IMR-90 (cell line): ENCODE measurements around the gene OXNAD1. TPM values are rescaled to one million over a fixed set of nuclear protein-coding genes. Genes with fewer than 3 reads are reported as not detected.

Experiments used
- ATAC-seq: fragments of 200-7000 bp; cut with Tn5 transposase; 2 replicates; pipeline ENCODE4 v1.9.1; 2020; ENCODE audit warnings: low read depth, mild to moderate bottlenecking, moderate library complexity
- BruUV-seq: library from RNA; stranded (reverse); fragments of 400-500 nt; replicated peaks from 2 replicates; lab custom pipeline; 2021; lab: Mats Ljungman, UMichigan
- CTCF ChIA-PET: fragments of 300-600 bp; formaldehyde crosslinking; extraction: SDS; loops from one replicate; lab custom pipeline; 2021; ENCODE audit warnings: antibody characterized with exemption; lab: Yijun Ruan, JAX
- POLR2A ChIA-PET: fragments of 300-600 bp; sonication (Branson Sonifier 250); formaldehyde crosslinking; loops from one replicate; lab custom pipeline; 2022; ENCODE audit warnings: antibody characterized with exemption; ENCODE audit not compliant: unreplicated experiment; lab: Charles Lee
- DNase-seq: peaks from one replicate; pipeline ENCODE4 v3.0.0; 2013
- H2AFZ ChIP-seq: replicated peaks from 2 replicates; pipeline ENCODE3; 2013; ENCODE audit warnings: low read length, mild to moderate bottlenecking; ENCODE audit not compliant: poor library complexity
- H2AK5ac ChIP-seq: 2 replicates; pipeline ENCODE4 v1.6.1; 2013; ENCODE audit warnings: low read depth, low read length, inconsistent platforms
- H2AK9ac ChIP-seq: replicated peaks from 2 replicates; pipeline ENCODE3; 2013; ENCODE audit warnings: mild to moderate bottlenecking, low read depth, low read length, moderate library complexity; ENCODE audit not compliant: poor library complexity
- H2BK120ac ChIP-seq: 2 replicates; pipeline ENCODE4 v1.6.1; 2013; ENCODE audit warnings: low read depth, low read length, inconsistent platforms
- H2BK15ac ChIP-seq: 3 replicates; pipeline ENCODE4 v1.6.1; 2013; ENCODE audit warnings: low read depth, low read length, inconsistent platforms
- H2BK20ac ChIP-seq: 2 replicates; pipeline ENCODE4 v1.6.1; 2013; ENCODE audit warnings: low read depth, mild to moderate bottlenecking, inconsistent platforms, low read length, moderate library complexity
- H2BK5ac ChIP-seq: 2 replicates; pipeline ENCODE4 v1.6.1; 2013; ENCODE audit warnings: mild to moderate bottlenecking, low read depth, low read length, inconsistent platforms; ENCODE audit not compliant: poor library complexity, severe bottlenecking
- H3K14ac ChIP-seq: replicated peaks from 2 replicates; pipeline ENCODE4 v1.6.1; 2013; ENCODE audit warnings: low read depth, low read length, inconsistent platforms
- H3K18ac ChIP-seq: 2 replicates; pipeline ENCODE4 v1.6.1; 2013; ENCODE audit warnings: low read depth, low read length, control low read depth
- H3K23ac ChIP-seq: 2 replicates; pipeline ENCODE4 v1.6.1; 2013; ENCODE audit warnings: low read depth, low read length, inconsistent platforms
- H3K27ac ChIP-seq: 2 replicates; pipeline ENCODE4 v1.5.1; 2013; ENCODE audit warnings: mild to moderate bottlenecking, control low read depth, low read length; ENCODE audit not compliant: insufficient read depth
- H3K27me3 ChIP-seq: 2 replicates; pipeline ENCODE4 v1.6.1; 2013; ENCODE audit warnings: low read length; ENCODE audit not compliant: control insufficient read depth, insufficient read depth
- H3K36me3 ChIP-seq: 2 replicates; pipeline ENCODE4 v1.6.1; 2013; ENCODE audit warnings: low read length, mixed read lengths; ENCODE audit not compliant: control insufficient read depth, insufficient read depth
- H3K4ac ChIP-seq: 2 replicates; pipeline ENCODE4 v1.6.1; 2013; ENCODE audit warnings: low read depth, low read length, inconsistent platforms
- H3K4me1 ChIP-seq: 2 replicates; pipeline ENCODE4 v1.6.1; 2013; ENCODE audit warnings: low read length, mixed read lengths; ENCODE audit not compliant: control insufficient read depth, insufficient read depth
- H3K4me2 ChIP-seq: 2 replicates; pipeline ENCODE4 v1.6.1; 2013; ENCODE audit warnings: low read depth, mild to moderate bottlenecking, control low read depth, low read length, moderate library complexity
- H3K4me3 ChIP-seq: 2 replicates; pipeline ENCODE4 v1.5.1; 2013; ENCODE audit warnings: low read depth, mild to moderate bottlenecking, control low read depth, low read length, moderate library complexity; ENCODE audit not compliant: insufficient read depth
- H3K56ac ChIP-seq: 2 replicates; pipeline ENCODE4 v1.6.1; 2013; ENCODE audit warnings: low read length, inconsistent platforms; ENCODE audit not compliant: insufficient read depth; ENCODE audit errors: extremely low read depth
- H3K79me1 ChIP-seq, 2 experiments: 2 replicates each; pipeline ENCODE4 v1.6.1; 2013; ENCODE audit warnings: low read length in 2 of 2, inconsistent platforms in 1 of 2, low read depth in 1 of 2
- H3K9ac ChIP-seq: 2 replicates; pipeline ENCODE4 v1.6.1; 2013; ENCODE audit warnings: low read depth, low read length, control low read depth
- H3K9me1 ChIP-seq: 2 replicates; pipeline ENCODE4 v1.6.1; 2013; ENCODE audit warnings: low read length, inconsistent platforms; ENCODE audit not compliant: insufficient read depth
- H3K9me3 ChIP-seq: 2 replicates; pipeline ENCODE4 v1.6.1; 2013; ENCODE audit warnings: low read length; ENCODE audit not compliant: control insufficient read depth, insufficient read depth
- H4K20me1 ChIP-seq: 2 replicates; pipeline ENCODE4 v1.6.1; 2013; ENCODE audit warnings: low read length, inconsistent platforms; ENCODE audit not compliant: insufficient read depth
- H4K5ac ChIP-seq: 2 replicates; pipeline ENCODE4 v1.6.1; 2013; ENCODE audit warnings: mild to moderate bottlenecking, low read depth, low read length, control low read depth
- H4K8ac ChIP-seq, 2 experiments: 2 replicates each; pipeline ENCODE4 v1.6.1; 2013; ENCODE audit warnings: low read depth in 2 of 2, low read length in 2 of 2, control low read depth in 1 of 2, inconsistent platforms in 1 of 2
- H4K91ac ChIP-seq: 2 replicates; pipeline ENCODE4 v1.6.1; 2013; ENCODE audit warnings: low read depth, low read length, inconsistent platforms; ENCODE audit not compliant: insufficient read depth
- BHLHE40 ChIP-seq: fragments of 150-350 bp; IDR thresholded peaks from 2 replicates; pipeline ENCODE4 v1.6.1; 2016; ENCODE audit warnings: mild to moderate bottlenecking, low read depth, low read length
- CHD1 ChIP-seq: IDR thresholded peaks from 2 replicates; pipeline ENCODE4 v1.6.1; 2012; ENCODE audit warnings: low read depth, low read length, improper control_type of control experiment
- CTCF ChIP-seq: conservative IDR thresholded peaks from 2 replicates; pipeline ENCODE4 v1.5.1; 2012; ENCODE audit warnings: mild to moderate bottlenecking, low read depth, low read length, improper control_type of control experiment
- ELK1 ChIP-seq: fragments of 150-350 bp; IDR thresholded peaks from 2 replicates; pipeline ENCODE4 v1.6.1; 2016; ENCODE audit warnings: low read depth, mild to moderate bottlenecking, low read length, moderate library complexity, borderline replicate concordance
- FOS ChIP-seq: fragments of 150-350 bp; IDR thresholded peaks from 2 replicates; pipeline ENCODE4 v1.6.1; 2016; ENCODE audit warnings: low read depth, low read length
- MAFK ChIP-seq: IDR thresholded peaks from 2 replicates; pipeline ENCODE4 v1.6.1; 2012; ENCODE audit warnings: low read depth, low read length, improper control_type of control experiment
- MAZ ChIP-seq: IDR thresholded peaks from 2 replicates; pipeline ENCODE4 v1.6.1; 2012; ENCODE audit warnings: low read depth, mild to moderate bottlenecking, low read length, improper control_type of control experiment, moderate library complexity, borderline replicate concordance
- MXI1 ChIP-seq: IDR thresholded peaks from 2 replicates; pipeline ENCODE4 v1.6.1; 2012; ENCODE audit warnings: low read depth, mild to moderate bottlenecking, low read length, moderate library complexity, borderline replicate concordance
- NFE2L2 ChIP-seq: fragments of 150-350 bp; IDR thresholded peaks from 2 replicates; pipeline ENCODE4 v1.6.1; 2016; ENCODE audit warnings: low read depth, mild to moderate bottlenecking, low read length
- POLR2A ChIP-seq: IDR thresholded peaks from 2 replicates; pipeline ENCODE4 v1.6.1; 2012; ENCODE audit warnings: mild to moderate bottlenecking, low read depth, low read length
- RAD21 ChIP-seq: IDR thresholded peaks from 2 replicates; pipeline ENCODE4 v1.6.1; 2012; ENCODE audit warnings: low read length, improper control_type of control experiment
- RCOR1 ChIP-seq: IDR thresholded peaks from 2 replicates; pipeline ENCODE4 v1.6.1; 2012; ENCODE audit warnings: mild to moderate bottlenecking, low read length, improper control_type of control experiment; ENCODE audit not compliant: insufficient replicate concordance
- SMC3 ChIP-seq: fragments of 150-350 bp; IDR thresholded peaks from 2 replicates; pipeline ENCODE4 v1.6.1; 2016; ENCODE audit warnings: low read depth, mild to moderate bottlenecking, antibody characterized with exemption, low read length, moderate library complexity
- USF2 ChIP-seq: fragments of 150-350 bp; IDR thresholded peaks from 2 replicates; pipeline ENCODE4 v1.6.1; 2017; ENCODE audit warnings: mild to moderate bottlenecking, antibody characterized with exemption, low read length, low read depth
- WGBS, 2 experiments: methylation state at CpG; one replicate each; pipeline versions ENCODE4 v1.1.5 to v1.1.7; 2013; ENCODE audit warnings: missing lambda C conversion rate in 2 of 2; ENCODE audit not compliant: insufficient read length in 1 of 2; ENCODE audit errors: extremely low coverage in 2 of 2; 5-methylcytosine and 5-hydroxymethylcytosine counted together
- dilution Hi-C: fragments of 300-500 bp; cut with HindIII; formaldehyde crosslinking; loops from one replicate; pipeline ENCODE4 v1.14.3; 2018; ENCODE audit warnings: low sequenced_read_pairs; ENCODE audit not compliant: unreplicated experiment
- in situ Hi-C: fragments of 300-500 bp; cut with MboI; formaldehyde crosslinking; loops from 3 replicates; pipeline ENCODE4 v1.14.3; 2019; ENCODE audit warnings: low sequenced_read_pairs, inconsistent platforms, mixed read lengths
- intact Hi-C: fragments of 100-400 bp; cut with micrococcal nuclease; formaldehyde crosslinking; loops from 2 replicates; pipeline ENCODE4 v1.10.0; 2022
- polyA plus RNA-seq, 3 experiments: library from polyadenylated mRNA; depleted of rRNA; stranded (reverse); fragments of >200 nt; gene quantifications; 2 replicates each; pipeline ENCODE4 v1.2.3, GENCODE V29; 2012; ENCODE audit warnings: low replicate concordance in 1 of 3
- total RNA-seq: library from RNA; depleted of rRNA; stranded (reverse); fragments of >200 nt; gene quantifications from 2 replicates; pipeline ENCODE4 v1.2.3, GENCODE V29; 2012

Gene OXNAD1
- total and polyA plus RNA-seq, 2 of the 4 experiments (the other 2 are of a cell fraction) = 6.2 to 11.3 TPM

GRCh38 chr3:16273867-16274266 is 8.9 kb downstream of the OXNAD1 start:
- no peak overlapping the region for H4K5ac ChIP-seq
- DNase-seq = no peak
- no peaks in the 10 kb centered on the region for H3K27me3 ChIP-seq
- H3K23ac ChIP-seq = no peak overlapping the region
- no peak for ATAC-seq
- H3K14ac ChIP-seq = no peak overlapping the region
- peaks cover 5% of the 10 kb centered on the region; the same call in 1 of the 2 replicates for H3K9me1 ChIP-seq
- H3K56ac ChIP-seq = no peak overlapping the region
- H4K8ac ChIP-seq = no peak overlapping the region
- H4K20me1 ChIP-seq = no peaks in the 10 kb centered on the region
- CTCF ChIA-PET = no interaction called here
- TF ChIP-seq USF2 (no peak), NFE2L2 (no peak), BHLHE40 (no peak), MXI1 (no peak), CTCF (no peak), RAD21 (no peak), CHD1 (no peak), MAZ (no peak), FOS (no peak), ELK1 (no peak), RCOR1 (no peak), POLR2A (no peak), SMC3 (no peak), MAFK (no peak)
- H3K9me3 ChIP-seq = no peaks in the 10 kb centered on the region
- no peak overlapping the region for H3K27ac ChIP-seq
- peaks cover 5% of the 10 kb centered on the region; the same call in 1 of the 2 replicates for H3K36me3 ChIP-seq
- H2BK20ac ChIP-seq = no peak overlapping the region
- H3K79me1 ChIP-seq = peaks cover 4 to 5% of the 10 kb centered on the region in 2 experiments; a peak in 2 of 4 replicates
- intact Hi-C loops = loop anchor here (10.0 kb wide), 1 partner anchor 961 kb away; no protein-coding TSS in a partner anchor
- no peak overlapping the region for H3K4me2 ChIP-seq
- H2AK5ac ChIP-seq = no peak overlapping the region
- no peak overlapping the region for H2BK15ac ChIP-seq
- no CpG with 5 or more reads among the region's 2 CpGs for WGBS, 2 experiments
- no peak overlapping the region for H2BK5ac ChIP-seq
- H3K18ac ChIP-seq = no peak overlapping the region
- no peak overlapping the region for H3K9ac ChIP-seq
- in situ Hi-C loops = no loop called here
- dilution Hi-C loops = no loop called here
- BruUV-seq = no TSS peak
- H3K4me1 ChIP-seq = peaks cover 4% of the 10 kb centered on the region; the same call in 1 of the 2 replicates
- POLR2A ChIA-PET = no interaction called here
- H4K91ac ChIP-seq = no peak overlapping the region
- H2AFZ ChIP-seq = no peak overlapping the region
- H2BK120ac ChIP-seq = no peak overlapping the region
- no peak overlapping the region for H3K4ac ChIP-seq
- no peak overlapping the region for H3K4me3 ChIP-seq
- H2AK9ac ChIP-seq = no peak overlapping the region
